Vagina (tissue), 2 donors: Measurements from ENCODE around the gene SULT4A1. TPM values are rescaled to one million over a fixed set of nuclear protein-coding genes. Genes with fewer than 3 reads are reported as not detected.

ENCODE experiments used
- DNase-seq, 2 donors: peaks; one replicate each; pipeline ENCODE4 v3.0.0-alpha.2; 2017; ENCODE audit errors: extremely low spot score in 2 of 2
- H3K27ac ChIP-seq: fragments of 200-600 bp; sonication (generic); one replicate; pipeline ENCODE4 v1.5.1; 2019
- H3K27me3 ChIP-seq: fragments of 200-600 bp; sonication (generic); one replicate; pipeline ENCODE4 v1.5.1; 2019
- H3K36me3 ChIP-seq, 2 donors: fragments of 200-600 bp; sonication (generic); one replicate each; pipeline ENCODE4 v1.5.1; 2017 to 2019
- H3K4me1 ChIP-seq: fragments of 200-600 bp; sonication (generic); one replicate; pipeline ENCODE4 v1.5.1; 2019
- H3K4me3 ChIP-seq, 2 donors: fragments of 200-600 bp; sonication (generic); 1 replicate in 1 of 2; 2 replicates in 1 of 2; pipeline ENCODE4 v1.5.1; 2016 to 2019
- H3K9me3 ChIP-seq: fragments of 200-600 bp; sonication (generic); one replicate; pipeline ENCODE4 v1.5.1; 2019
- POLR2A ChIP-seq, 2 donors: fragments of 450-650 bp; IDR thresholded peaks; one replicate each; pipeline ENCODE4 v1.6.1; 2017; ENCODE audit warnings: antibody characterized with exemption in 2 of 2, mild to moderate bottlenecking in 2 of 2, moderate library complexity in 2 of 2
- POLR2AphosphoS5 ChIP-seq, 2 donors: sonication (generic); formaldehyde crosslinking; IDR thresholded peaks; one replicate each; pipeline ENCODE4 v1.9.0; 2017; ENCODE audit warnings: antibody characterized with exemption in 2 of 2, mild to moderate bottlenecking in 2 of 2, low read depth in 1 of 2; ENCODE audit not compliant: insufficient read depth in 1 of 2
- intact Hi-C: fragments of 100-400 bp; cut with DNase I; formaldehyde crosslinking; loops from one replicate; pipeline ENCODE4 v1.15.1; 2023
- total RNA-seq: library from RNA; depleted of rRNA; stranded (reverse); fragments of >200 nt; gene quantifications from one replicate; pipeline ENCODE4 v1.2.3, GENCODE V29; 2016
- TF ChIP-seq, protein P1 (sequence below), 3 experiments: fragments of 450-650 bp in 2 of 3; fragments of 200-600 bp in 1 of 3; sonication (generic) in 1 of 3; IDR thresholded peaks; one replicate each; pipeline ENCODE4 v1.5.1; 2017 to 2019; ENCODE audit warnings: antibody characterized with exemption in 3 of 3, mild to moderate bottlenecking in 2 of 3, moderate library complexity in 2 of 3

The SULT4A1 gene
- total RNA-seq, 1 donor from 2014 or later = 3.2 TPM

- Histone ChIP-seq H3K4me3 (no peak overlapping the region), H3K9me3 (no peaks in the 10 kb centered on the region), H3K4me1 (peaks cover 15% of the 10 kb centered on the region), H3K36me3 (no peaks in the 10 kb centered on the region), H3K27ac (no peak overlapping the region), H3K27me3 (no peaks in the 10 kb centered on the region)
- DNase-seq = peak; percentile 47 to 72
- intact Hi-C loops = no loop called here
- no peak for TF ChIP-seq POLR2A (IDR thresholded peaks at IDR 0.05)
- TF ChIP-seq, protein P1, sequence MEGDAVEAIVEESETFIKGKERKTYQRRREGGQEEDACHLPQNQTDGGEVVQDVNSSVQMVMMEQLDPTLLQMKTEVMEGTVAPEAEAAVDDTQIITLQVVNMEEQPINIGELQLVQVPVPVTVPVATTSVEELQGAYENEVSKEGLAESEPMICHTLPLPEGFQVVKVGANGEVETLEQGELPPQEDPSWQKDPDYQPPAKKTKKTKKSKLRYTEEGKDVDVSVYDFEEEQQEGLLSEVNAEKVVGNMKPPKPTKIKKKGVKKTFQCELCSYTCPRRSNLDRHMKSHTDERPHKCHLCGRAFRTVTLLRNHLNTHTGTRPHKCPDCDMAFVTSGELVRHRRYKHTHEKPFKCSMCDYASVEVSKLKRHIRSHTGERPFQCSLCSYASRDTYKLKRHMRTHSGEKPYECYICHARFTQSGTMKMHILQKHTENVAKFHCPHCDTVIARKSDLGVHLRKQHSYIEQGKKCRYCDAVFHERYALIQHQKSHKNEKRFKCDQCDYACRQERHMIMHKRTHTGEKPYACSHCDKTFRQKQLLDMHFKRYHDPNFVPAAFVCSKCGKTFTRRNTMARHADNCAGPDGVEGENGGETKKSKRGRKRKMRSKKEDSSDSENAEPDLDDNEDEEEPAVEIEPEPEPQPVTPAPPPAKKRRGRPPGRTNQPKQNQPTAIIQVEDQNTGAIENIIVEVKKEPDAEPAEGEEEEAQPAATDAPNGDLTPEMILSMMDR (IDR thresholded peaks at IDR 0.05) = no peak
- no peak for TF ChIP-seq POLR2AphosphoS5 (IDR thresholded peaks at IDR 0.05; ENCODE audit: insufficient read depth in 1 of 2, low read depth in 1 of 2)
Measured at GRCh38 chr22:43823911-43824665, 38.2 kb downstream of the SULT4A1 start.

DNA sequence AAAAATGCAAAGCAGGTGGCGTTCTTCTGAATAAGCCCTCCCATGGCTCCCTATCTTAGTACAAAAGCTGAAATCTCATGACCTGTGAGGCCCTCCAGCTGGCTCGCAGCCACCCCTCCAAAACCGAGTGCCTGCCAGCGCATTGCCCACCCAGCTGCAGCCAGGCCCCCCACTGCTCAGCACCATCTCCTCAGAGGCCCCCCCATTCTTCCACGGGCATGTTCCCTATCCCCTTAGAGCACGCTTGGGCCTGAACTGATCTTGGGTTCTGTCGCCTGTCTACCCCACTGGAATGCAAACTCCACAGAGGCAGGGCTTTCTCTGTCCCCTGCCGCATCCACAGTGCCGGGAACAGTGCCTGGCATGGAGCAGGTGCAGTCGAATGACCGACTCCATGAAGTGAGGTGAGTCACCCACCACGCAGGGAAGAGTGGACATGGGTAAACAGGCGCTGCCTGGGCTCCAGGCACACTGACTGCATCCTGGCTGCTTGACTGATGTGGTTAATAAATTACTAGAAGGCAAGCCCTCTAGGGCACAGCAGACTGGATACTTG, 38.9 kb downstream of the SULT4A1 start:
- no peak for TF ChIP-seq POLR2AphosphoS5 (IDR thresholded peaks at IDR 0.05; ENCODE audit: insufficient read depth in 1 of 2, low read depth in 1 of 2)
- no peak for TF ChIP-seq POLR2A (IDR thresholded peaks at IDR 0.05)
- TF ChIP-seq, protein P1 (IDR thresholded peaks at IDR 0.05) = no peak
- H3K27me3 ChIP-seq = no peaks in the 10 kb centered on the region
- no peak overlapping the region for H3K27ac ChIP-seq
- H3K4me3 ChIP-seq = no peak overlapping the region
- no peaks in the 10 kb centered on the region for H3K9me3 ChIP-seq
- no peaks in the 10 kb centered on the region for H3K36me3 ChIP-seq
- intact Hi-C loops = no loop called here
- H3K4me1 ChIP-seq = peaks cover 9% of the 10 kb centered on the region
- DNase-seq = peak; percentile 40 to 72

DNA sequence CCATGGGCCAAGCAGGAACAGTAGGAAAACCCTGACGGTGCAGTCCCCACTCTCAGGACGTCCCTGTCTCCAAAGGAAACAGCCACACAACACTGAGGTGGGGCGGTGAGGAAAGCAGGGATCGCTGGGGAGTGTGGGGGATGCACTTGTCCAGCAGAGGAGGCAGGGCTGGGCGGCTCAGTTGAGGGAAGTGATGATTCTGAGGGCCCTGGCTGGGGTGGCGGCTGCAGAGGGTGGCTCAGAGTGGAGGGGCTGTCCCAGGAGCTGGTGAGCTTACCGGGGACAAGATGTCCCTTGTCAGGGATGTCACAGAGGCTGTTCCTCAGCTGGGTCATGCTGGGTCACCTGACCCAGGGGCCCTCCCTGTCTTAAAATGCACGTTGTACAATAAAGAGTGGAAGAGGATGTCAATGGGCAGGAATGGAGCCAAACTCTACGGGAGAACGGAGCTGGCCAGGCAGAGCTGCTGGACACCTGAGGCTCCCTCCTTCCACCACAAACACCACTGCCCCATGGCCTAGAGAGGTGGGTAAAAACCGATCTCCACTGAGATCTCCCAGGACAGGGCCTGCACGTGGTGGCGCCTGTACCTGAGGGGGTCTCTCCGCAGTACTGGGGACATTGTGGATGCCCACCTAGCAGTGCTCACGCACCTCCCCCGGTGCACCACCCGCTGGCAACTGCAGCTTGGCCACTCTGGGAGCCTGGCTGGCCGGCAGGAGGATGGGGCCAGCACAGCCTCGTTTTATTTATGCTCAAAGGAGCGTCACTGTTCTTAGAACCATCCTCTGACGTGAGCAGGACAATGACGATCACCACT, 40.5 kb downstream of the SULT4A1 start:
- Histone ChIP-seq H3K4me3 (no peak overlapping the region), H3K4me1 (peaks cover 8% of the 10 kb centered on the region), H3K9me3 (no peaks in the 10 kb centered on the region), H3K36me3 (no peaks in the 10 kb centered on the region), H3K27ac (no peak overlapping the region), H3K27me3 (no peaks in the 10 kb centered on the region)
- intact Hi-C loops = no loop called here
- TF ChIP-seq, protein P1 (IDR thresholded peaks at IDR 0.05) = no peak
- no peak for TF ChIP-seq POLR2A (IDR thresholded peaks at IDR 0.05)
- no peak for TF ChIP-seq POLR2AphosphoS5 (IDR thresholded peaks at IDR 0.05; ENCODE audit: insufficient read depth in 1 of 2, low read depth in 1 of 2)
- DNase-seq = peak; percentile 71 to 72

DNA sequence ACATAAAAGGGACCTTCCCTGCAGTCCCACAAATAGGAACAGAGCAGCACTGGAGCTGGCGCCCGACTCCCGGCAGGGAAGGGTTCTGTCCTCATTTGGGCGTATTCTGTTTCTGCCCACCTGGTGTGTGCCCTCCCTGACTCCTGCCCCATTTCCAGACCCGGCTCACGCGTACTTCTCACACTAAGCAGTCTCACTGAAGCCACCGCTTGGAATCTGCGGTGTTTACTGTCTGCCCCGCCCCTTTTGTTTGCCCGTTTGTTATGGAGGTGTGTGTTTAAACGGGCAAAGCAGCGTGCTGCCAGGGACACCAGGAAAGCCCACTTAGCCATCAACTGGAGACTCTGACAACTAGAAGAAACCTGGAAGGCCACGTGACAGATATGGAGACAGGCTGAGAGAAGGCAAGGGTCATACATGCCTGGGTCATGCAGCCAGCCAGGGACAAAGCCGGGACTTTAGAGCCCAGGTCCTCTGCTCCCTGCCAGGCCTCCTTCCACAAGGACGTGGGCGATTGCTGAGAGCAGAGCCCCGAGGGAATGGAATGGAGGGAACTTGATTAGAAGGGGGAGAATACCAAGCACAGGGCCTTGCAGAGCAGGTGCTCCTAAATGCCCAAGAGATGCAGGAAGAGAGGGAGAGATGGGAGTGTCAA, 41.5 kb downstream of the SULT4A1 start:
- Histone ChIP-seq H3K27ac (no peak overlapping the region), H3K4me3 (no peak overlapping the region), H3K4me1 (no peaks in the 10 kb centered on the region), H3K9me3 (no peaks in the 10 kb centered on the region), H3K36me3 (no peaks in the 10 kb centered on the region), H3K27me3 (no peaks in the 10 kb centered on the region)
- peak; percentile 34 to 52 for DNase-seq
- TF ChIP-seq, protein P1 (IDR thresholded peaks at IDR 0.05) = no peak
- TF ChIP-seq POLR2AphosphoS5 (IDR thresholded peaks at IDR 0.05; ENCODE audit: insufficient read depth in 1 of 2, low read depth in 1 of 2) (no peak), POLR2A (IDR thresholded peaks at IDR 0.05) (no peak)
- intact Hi-C loops = no loop called here
